Testis (tissue), 3 donors: Measurements from ENCODE around the gene AHCTF1. TPM values are rescaled to one million over a fixed set of nuclear protein-coding genes. Genes with fewer than 3 reads are reported as not detected.

Source experiments
- DNase-seq: peaks from one replicate; pipeline ENCODE4 v3.0.0-alpha.2; 2019
- H3K27ac ChIP-seq, 2 donors: fragments of 200-600 bp; sonication (generic); one replicate each; pipeline ENCODE4 v1.5.1; 2019
- H3K27me3 ChIP-seq: fragments of 200-600 bp; sonication (generic); one replicate; pipeline ENCODE4 v1.5.1; 2019
- H3K36me3 ChIP-seq: fragments of 200-600 bp; sonication (generic); one replicate; pipeline ENCODE4 v1.5.1; 2017; ENCODE audit warnings: low read depth; ENCODE audit errors: missing control alignments
- H3K4me1 ChIP-seq: fragments of 200-600 bp; sonication (generic); one replicate; pipeline ENCODE4 v1.5.1; 2019
- H3K4me3 ChIP-seq, 2 donors: fragments of 200-600 bp; sonication (generic); one replicate each; pipeline ENCODE4 v1.5.1; 2017 to 2019
- H3K9me3 ChIP-seq: fragments of 200-600 bp; sonication (generic); one replicate; pipeline ENCODE4 v1.5.1; 2017
- POLR2A ChIP-seq: fragments of 450-650 bp; IDR thresholded peaks from one replicate; pipeline ENCODE4 v1.6.1; 2017; ENCODE audit warnings: antibody characterized with exemption, mild to moderate bottlenecking, moderate library complexity
- WGBS, 2 donors: methylation state at CpG; one replicate each; pipeline ENCODE4 v1.1.5; 2018; 5-methylcytosine and 5-hydroxymethylcytosine counted together
- intact Hi-C: fragments of 100-400 bp; cut with DNase I; formaldehyde crosslinking; loops from one replicate; pipeline ENCODE4 v1.15.1; 2023; ENCODE audit warnings: low total_unique reads
- polyA plus RNA-seq: library from polyadenylated mRNA; stranded (reverse); fragments of 350-450 nt; fragmentation: Illumina TruSeq; extraction: RNeasy Lipid Tissue Mini Kit (QIAGEN cat#74804); gene quantifications from one replicate; pipeline ENCODE4 v1.2.3, GENCODE V29; 2014; ENCODE audit warnings: low read depth, low replicate concordance; ENCODE audit not compliant: insufficient read depth
- total RNA-seq, 2 donors: library from RNA; depleted of rRNA; stranded (reverse); fragments of >200 nt; gene quantifications; one replicate each; pipeline ENCODE4 v1.2.3, GENCODE V29; 2016
- TF ChIP-seq, protein P1 (sequence below), 3 experiments: fragments of 450-650 bp in 2 of 3; fragments of 200-600 bp in 1 of 3; sonication (generic) in 1 of 3; IDR thresholded peaks; one replicate each; pipeline ENCODE4 v1.5.1; 2016 to 2019; ENCODE audit warnings: antibody characterized with exemption in 3 of 3, mild to moderate bottlenecking in 2 of 3, moderate library complexity in 1 of 3

The AHCTF1 gene
- total and polyA plus RNA-seq, 3 donors from 2014 or later = 58.6 to 97.6 (median 66.2) TPM

DNA sequence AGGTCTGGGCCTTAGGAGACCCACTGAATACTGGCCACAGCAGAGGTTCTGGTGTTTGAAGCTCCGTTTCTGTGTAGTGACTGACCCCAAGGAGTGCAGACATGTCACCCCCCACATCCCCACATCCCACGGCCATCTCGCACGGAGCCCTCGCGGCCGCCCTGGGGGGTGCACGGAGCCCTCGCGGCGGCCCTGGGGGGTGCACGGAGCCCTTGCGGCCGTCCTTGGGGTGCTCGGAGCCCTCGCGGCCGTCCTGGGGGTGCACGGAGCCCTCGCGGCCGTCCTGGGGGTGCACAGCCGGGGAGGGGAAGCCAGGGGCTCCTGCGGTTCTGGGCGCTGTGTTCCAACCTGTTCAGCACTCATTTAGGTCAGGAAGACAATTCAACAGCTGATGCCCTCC is 139.1 kb downstream of the AHCTF1 start:
- no peak overlapping the region for H3K4me3 ChIP-seq
- no peaks in the 10 kb centered on the region for H3K27me3 ChIP-seq
- WGBS, 2 donors = 90% methylated on average over 12 to 25 of the region's 25 CpGs
- intact Hi-C loops = no loop called here
- H3K4me1 ChIP-seq = peaks cover 12% of the 10 kb centered on the region
- no peaks in the 10 kb centered on the region for H3K9me3 ChIP-seq
- no peaks in the 10 kb centered on the region for H3K36me3 ChIP-seq
- no peak overlapping the region for H3K27ac ChIP-seq
- no peak for TF ChIP-seq POLR2A
- TF ChIP-seq, protein P1, sequence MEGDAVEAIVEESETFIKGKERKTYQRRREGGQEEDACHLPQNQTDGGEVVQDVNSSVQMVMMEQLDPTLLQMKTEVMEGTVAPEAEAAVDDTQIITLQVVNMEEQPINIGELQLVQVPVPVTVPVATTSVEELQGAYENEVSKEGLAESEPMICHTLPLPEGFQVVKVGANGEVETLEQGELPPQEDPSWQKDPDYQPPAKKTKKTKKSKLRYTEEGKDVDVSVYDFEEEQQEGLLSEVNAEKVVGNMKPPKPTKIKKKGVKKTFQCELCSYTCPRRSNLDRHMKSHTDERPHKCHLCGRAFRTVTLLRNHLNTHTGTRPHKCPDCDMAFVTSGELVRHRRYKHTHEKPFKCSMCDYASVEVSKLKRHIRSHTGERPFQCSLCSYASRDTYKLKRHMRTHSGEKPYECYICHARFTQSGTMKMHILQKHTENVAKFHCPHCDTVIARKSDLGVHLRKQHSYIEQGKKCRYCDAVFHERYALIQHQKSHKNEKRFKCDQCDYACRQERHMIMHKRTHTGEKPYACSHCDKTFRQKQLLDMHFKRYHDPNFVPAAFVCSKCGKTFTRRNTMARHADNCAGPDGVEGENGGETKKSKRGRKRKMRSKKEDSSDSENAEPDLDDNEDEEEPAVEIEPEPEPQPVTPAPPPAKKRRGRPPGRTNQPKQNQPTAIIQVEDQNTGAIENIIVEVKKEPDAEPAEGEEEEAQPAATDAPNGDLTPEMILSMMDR (IDR thresholded peaks at IDR 0.05) = no peak
- no peak for DNase-seq

DNA sequence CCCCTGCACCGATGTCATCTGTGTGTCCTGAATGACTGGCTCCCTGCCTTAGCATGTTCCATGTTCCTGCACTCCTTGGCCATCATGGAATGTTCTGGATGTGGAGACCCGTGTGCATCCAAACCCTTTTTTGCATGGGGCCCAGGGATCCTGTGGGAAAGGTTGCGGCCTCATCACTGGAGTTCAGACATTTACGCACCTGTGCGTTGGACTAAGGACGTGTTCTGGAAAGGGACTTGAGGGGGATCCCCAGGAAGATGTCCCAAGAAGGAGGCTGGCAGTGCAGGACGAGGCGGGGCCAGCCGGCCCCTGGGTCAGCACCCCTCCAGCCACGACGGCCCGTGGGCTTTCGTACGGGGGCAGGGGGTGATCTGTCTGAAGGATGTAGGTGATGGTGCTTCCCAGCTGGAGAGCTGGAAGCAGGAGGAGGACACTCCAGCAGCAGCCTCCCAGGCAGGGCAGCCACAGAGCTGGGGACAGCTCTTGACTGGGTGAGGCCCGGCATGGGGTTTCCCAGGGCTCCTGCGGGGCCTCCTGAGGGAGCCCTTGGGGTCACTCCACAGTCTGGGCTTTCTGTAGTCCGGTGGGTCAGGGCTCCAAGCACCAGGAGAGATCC is 140.3 kb downstream of the AHCTF1 start:
- TF ChIP-seq, protein P1 (IDR thresholded peaks at IDR 0.05) = no peak
- TF ChIP-seq POLR2A = no peak
- Histone ChIP-seq H3K4me1 (peaks cover 12% of the 10 kb centered on the region), H3K27ac (no peak overlapping the region), H3K4me3 (no peak overlapping the region), H3K36me3 (no peaks in the 10 kb centered on the region), H3K27me3 (no peaks in the 10 kb centered on the region), H3K9me3 (no peaks in the 10 kb centered on the region)
- no peak for DNase-seq
- intact Hi-C loops = no loop called here
- WGBS, 2 donors = 85 to 96% methylated on average over 14 to 16 of the region's 17 CpGs

DNA sequence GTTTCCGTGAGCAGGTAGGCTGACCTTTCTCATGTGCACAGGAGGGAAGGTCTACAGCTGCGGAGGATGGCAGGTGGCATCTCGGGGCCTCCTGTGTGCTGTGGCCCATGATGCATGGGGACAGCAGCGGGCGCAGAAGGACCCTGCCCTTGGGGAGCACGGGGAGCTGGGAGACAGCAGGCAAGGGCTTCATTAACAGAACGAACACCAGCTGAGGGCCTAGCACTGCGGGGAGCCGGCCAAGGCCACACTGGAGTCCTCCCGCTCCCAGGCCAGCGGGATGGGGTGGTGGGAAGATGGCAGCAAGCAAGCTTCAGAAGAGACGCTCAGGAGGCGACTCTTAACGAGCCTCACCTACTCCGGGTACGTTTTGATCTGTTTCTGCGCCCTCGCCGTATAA is 140.9 kb downstream of the AHCTF1 start:
- TF ChIP-seq, protein P1 (IDR thresholded peaks at IDR 0.05) = no peak
- TF ChIP-seq POLR2A = no peak
- H3K27me3 ChIP-seq = no peaks in the 10 kb centered on the region
- H3K27ac ChIP-seq = no peak overlapping the region
- intact Hi-C loops = no loop called here
- H3K9me3 ChIP-seq = no peaks in the 10 kb centered on the region
- H3K36me3 ChIP-seq = no peaks in the 10 kb centered on the region
- DNase-seq = no peak
- no peak overlapping the region for H3K4me3 ChIP-seq
- 93 to 95% methylated on average over 6 to 19 of the region's 19 CpGs for WGBS, 2 donors
- peaks cover 12% of the 10 kb centered on the region for H3K4me1 ChIP-seq

DNA sequence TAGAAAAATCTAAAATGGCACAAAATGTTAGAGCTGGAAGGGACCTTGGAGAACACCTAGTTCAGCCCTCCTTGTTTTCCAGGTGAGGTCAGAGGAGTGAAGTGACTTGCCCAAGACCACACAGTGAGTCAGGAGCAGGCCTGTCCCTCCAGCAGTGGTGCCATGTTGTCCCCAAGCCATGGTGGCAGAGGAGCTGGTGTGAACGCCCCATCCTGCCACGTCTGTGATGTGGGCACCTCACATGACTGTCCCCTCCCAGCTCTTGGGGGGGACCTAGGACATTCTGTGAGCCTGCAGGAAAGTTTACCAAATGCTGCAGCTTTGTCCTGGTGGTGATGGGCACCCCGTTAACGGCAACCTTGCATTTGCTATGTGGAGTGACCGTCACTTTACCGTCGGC is 141.4 kb downstream of the AHCTF1 start:
- Histone ChIP-seq H3K9me3 (no peaks in the 10 kb centered on the region), H3K27me3 (no peaks in the 10 kb centered on the region), H3K4me1 (peaks cover 12% of the 10 kb centered on the region), H3K4me3 (no peak overlapping the region), H3K27ac (no peak overlapping the region), H3K36me3 (no peaks in the 10 kb centered on the region)
- WGBS, 2 donors = 93 to 100% methylated on average over 5 to 7 of the region's 7 CpGs
- no peak for TF ChIP-seq POLR2A
- TF ChIP-seq, protein P1 (IDR thresholded peaks at IDR 0.05) = no peak
- no peak for DNase-seq
- intact Hi-C loops = no loop called here
